Stimulated activated CD8-positive, alpha-beta memory T cell treated with anti-CD3 and anti-CD28 coated beads, Interleukin-4, amount 100 ng/mL, for 1 hour (primary cell): ENCODE data around the gene GFRA1.
"Not testable (repeated sequence)": the region's sequence is repeated elsewhere in the genome, so short reads cannot be mapped to it uniquely, and the experiment has no call there.

Experiments
- DNase-seq, 2 donors: peaks; one replicate each; pipeline ENCODE4 v3.0.0-alpha.2; 2020; ENCODE audit warnings: low read depth in 2 of 2, low spot score in 1 of 2

Gene GFRA1

GRCh38 chr10:116071453-116072148 lies 201.4 kb downstream of the GFRA1 start:
- no peak for DNase-seq

DNA sequence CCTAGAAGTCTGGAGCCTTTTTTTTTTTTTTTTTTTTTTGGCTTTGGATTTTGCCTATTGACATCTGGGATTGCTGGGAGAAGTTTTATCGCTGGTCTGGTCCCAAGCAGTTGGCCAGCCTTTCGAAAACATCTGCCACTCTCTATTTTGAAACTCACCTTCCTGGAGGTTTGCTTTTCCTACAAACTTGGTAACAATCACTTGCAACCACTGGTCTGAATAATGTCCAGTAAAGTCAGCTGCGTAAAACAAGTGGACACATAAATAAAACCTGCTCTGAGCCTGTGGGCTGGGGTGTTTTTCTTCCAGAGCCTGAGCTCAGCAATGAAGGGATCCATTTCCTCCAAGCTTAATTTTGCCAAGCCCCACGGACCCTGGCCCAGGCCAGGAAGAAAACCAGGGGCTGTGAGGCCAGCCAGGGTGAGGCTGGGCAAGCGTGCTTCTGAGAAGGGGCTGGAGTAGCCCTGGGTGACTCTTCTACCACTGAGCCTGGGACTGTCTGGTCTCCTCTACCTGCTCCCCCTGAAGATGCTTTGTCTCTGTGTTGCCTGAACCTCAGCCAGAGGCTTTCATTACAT lies 202.2 kb downstream of the GFRA1 start:
- no peak for DNase-seq

- DNase-seq, result no peak
Measured at GRCh38 chr10:116069856-116070255, 203.2 kb downstream of the GFRA1 start.

GRCh38 chr10:116067825-116068224 lies 205.2 kb downstream of the GFRA1 start:
- no peak for DNase-seq

- DNase-seq, result no peak
Measured at GRCh38 chr10:116063107-116063506, 209.9 kb downstream of the GFRA1 start.

- no peak for DNase-seq
Measured at GRCh38 chr10:116060864-116061263, 212.1 kb downstream of the GFRA1 start.

DNA sequence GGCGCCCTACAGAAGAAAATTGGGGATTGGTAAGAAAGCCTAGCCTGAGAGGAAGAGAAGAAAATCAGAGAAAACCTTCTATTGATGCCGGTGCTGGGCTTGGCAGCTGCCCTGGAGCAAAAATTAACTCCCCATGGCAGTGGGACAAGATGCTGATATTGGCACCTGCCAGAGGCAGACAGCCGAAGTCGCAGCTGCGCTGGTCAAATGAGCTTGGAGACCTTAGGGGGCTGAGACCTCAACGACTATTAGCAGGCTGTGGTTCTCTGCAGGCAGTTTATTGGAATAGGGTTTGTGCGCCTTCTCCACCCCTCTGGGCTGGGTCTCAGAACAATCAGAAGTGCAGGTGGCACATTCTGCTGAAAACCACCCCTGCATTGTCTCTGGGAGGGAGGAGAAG lies 213.7 kb downstream of the GFRA1 start:
- DNase-seq, result no peak

DNA sequence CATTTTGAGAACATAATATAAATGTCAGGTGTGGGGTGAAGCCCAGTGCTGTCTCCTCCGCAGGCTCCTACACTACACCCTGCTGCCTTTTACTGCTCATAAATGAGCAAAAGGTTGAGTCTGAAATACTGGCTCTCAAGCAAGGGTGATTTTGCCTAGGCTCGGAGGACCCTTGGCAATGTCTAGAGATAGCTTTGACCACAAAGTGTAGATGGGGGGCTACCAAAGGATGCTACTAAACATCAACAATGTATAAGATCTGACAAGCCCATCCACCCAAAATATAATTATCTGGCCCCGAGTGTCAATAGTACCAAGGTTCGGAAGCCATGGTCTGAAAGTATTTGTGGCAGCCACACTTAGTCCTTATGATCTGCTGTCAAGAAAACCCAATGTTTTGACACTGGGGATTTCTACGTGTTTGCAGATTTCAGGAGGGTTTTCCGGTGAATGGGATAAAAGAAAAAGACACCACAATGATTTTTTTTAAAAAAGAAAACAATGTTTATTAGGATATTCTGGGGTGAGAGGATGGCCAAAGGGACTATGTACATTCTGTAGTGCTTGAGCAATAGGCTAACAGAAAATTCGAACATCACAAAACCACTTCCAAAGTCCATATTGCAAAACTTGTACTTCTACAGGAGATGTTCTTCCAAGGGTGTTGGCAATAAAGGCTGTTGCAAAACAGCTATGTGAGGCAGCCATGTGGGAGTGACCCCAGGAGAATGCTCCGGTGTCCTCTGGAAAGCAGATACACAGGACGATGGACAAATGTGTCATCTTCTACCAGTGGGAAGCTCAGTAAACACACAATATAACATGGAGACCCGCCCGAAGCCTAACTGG lies 216.3 kb downstream of the GFRA1 start:
- no peak for DNase-seq

GRCh38 chr10:116055917-116056252 lies 217.1 kb downstream of the GFRA1 start:
- DNase-seq, result no peak

DNA sequence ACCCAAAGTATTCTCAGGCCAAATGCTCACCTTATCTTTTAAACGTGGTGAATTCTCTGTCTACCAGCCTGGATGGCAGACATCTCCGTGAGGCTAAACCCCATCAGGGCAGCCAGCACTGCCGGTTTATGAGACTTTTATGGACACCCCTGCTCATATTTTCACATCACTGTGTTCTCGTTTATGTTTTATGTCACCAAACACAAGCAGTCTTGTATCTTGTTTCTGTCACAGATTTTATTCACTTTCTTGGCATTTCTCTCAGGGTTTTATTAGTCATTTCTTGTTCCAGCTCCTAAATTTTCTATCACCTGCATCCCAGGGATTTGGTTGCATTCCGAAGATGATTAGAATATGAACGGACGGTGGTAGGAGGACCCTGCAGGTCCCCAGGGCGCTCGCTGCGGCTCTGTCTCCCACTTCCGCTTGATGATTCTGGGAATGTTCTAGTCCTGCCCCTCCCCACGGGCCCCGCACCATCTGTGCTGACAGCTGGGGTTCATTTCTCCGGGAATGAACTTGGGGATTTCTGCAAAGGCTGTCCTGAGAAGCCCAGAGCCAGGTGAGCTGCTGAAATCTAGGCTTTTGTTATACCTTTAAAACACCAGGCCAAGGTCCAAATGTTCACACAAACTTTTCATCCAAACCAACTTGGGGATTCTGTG lies 217.6 kb downstream of the GFRA1 start:
- DNase-seq, result no peak

GRCh38 chr10:116053910-116054309 lies 219.1 kb downstream of the GFRA1 start:
- DNase-seq, result no peak

- DNase-seq, result not testable (repeated sequence)
Measured at GRCh38 chr10:116053009-116053730, 219.8 kb downstream of the GFRA1 start.

DNA sequence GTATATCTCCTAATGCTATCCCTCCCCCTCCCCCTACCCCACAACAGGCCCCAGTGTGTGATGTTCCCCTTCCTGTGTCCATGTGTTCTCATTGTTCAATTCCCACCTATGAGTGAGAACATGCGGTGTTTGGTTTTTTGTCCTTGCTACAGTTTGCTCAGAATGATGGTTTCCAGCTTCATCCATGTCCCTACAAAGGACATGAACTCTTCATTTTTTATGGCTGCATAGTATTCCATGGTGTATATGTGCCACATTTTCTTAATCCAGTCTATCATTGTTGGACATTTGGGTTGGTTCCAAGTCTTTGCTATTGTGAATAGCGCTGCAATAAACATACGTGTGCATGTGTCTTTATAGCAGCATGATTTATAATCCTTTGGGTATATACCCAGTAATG lies 220.5 kb downstream of the GFRA1 start:
- not testable (repeated sequence) for DNase-seq

GRCh38 chr10:116049974-116050304 lies 223.1 kb downstream of the GFRA1 start:
- no peak for DNase-seq

DNA sequence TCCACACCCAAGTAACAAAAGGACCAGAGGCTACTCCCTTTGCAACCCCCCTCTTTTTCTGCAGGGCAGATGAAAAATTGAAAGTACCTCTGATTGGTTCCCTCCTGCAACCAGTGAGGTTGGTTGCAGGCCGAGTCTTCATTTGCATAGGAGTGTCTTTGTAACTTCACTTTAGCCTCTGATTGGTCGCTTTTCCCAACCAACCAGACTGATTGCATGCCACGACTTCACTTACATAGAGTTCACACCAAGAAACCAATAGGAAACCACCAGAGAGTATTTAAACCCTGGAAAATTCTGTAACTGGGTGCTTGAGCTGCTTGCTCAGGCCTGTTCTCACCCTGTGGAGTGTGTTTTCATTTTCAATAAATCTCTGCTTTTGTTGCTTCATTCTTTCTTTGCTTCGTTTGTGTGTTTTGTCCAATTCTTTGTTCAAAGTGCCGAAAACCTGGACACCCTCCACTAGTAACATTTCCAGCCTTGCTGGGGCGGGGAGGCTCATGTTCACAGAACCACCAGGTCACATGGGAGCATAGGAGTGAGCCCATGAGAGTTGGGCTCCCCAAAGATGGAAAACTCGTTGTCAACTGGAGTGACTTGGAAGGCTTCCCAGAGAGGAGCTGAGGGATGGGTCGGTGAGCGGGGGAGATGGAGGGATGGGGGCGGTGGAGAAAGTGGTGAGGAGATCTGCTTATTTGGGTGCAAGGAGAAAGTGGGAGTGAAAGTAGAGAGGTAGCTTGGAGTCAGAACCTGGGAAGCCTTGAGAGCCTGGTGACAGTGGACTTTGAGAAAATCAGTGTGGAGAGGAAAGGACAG lies 223.6 kb downstream of the GFRA1 start:
- DNase-seq, result no peak

GRCh38 chr10:116045366-116046356 lies 227.3 kb downstream of the GFRA1 start:
- no peak for DNase-seq

- no peak for DNase-seq
Measured at GRCh38 chr10:116044801-116045248, 228.2 kb downstream of the GFRA1 start.

- no peak for DNase-seq
Measured at GRCh38 chr10:116043861-116044260, 229.1 kb downstream of the GFRA1 start.

DNA sequence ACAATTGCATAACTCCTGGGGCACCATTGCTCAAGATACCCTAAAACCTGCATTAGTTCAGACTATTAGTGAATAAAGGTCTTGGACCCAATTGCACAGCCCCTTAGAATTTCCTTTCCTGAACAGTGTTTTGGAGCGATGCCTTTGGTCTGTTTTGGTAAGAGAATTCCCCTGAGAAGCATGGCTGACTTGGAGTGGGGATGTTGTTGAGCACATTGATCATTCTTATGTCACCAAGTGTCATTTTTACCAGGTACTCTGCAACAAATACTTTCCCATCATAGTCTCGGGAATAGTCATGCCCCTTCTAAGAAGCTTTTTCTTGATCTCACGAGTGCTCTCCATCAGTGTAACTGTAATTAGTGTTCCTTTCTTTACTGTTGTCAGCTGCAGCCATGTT lies 229.7 kb downstream of the GFRA1 start:
- DNase-seq, result no peak
